Measurements from ENCODE around the gene VCL. TPM values are rescaled to one million over a fixed set of nuclear protein-coding genes. Genes with fewer than 3 reads are reported as not detected.

VCL gene
- polyA plus RNA-seq, 2 donors: 25.0 to 41.4 TPM

DNA sequence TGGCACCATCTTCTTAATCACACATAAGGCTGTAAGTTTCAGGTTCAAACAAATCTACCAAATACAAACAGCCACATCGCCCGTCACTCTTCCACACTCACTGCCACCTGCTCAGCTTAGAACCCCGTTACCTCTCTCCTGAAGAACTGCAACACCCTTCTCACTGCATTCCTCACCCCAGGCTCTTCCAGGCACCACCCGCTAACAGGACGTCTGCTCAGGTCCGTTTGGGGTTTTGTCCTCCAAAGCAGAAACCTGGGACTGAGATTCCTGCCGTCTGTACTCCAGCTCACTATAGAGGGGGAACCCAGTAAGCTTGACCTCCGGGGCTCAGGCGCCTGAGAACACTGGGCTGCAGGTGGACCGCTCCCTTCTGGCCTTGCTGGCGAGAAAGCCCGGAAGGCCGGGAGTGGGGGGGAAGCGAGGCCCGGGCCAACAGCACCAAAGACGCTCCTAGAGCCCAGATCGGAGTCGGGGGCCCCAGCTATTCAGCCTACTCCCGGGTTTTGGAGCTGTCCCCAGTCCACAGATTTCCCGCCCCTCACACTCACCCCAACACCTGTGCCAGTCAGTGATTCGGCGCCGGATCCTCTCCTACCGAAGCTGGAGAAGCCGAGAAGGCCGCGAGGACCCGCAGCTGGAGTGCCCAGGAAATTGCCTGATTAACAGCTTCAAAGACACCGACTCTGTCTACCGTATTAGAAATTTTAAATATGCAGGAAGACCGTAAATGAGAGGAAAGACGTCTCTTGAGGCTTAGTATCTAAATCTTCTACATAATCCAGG, 152.5 kb downstream of the VCL start, which contains the start of gene AP3M1:
Gene AP3M1 (minus strand): TSS at position 625 of the 786 bp plus-strand sequence. CDS start 12,449 bp downstream, outside the sequence.
- Histone ChIP-seq H3K27ac (ENCODE audit: low read depth in 2 of 2, low read length in 1 of 2) (peak within 1 kb of the TSS; percentile 78 to 92), H3K4me1 (ENCODE audit: control insufficient read depth in 2 of 2, insufficient read depth in 2 of 2, low read length in 1 of 2) (no peaks in the 10 kb centered on the region), H3K9me3 (ENCODE audit: control insufficient read depth in 2 of 2, insufficient read depth in 1 of 2, low read depth in 1 of 2, low read length in 1 of 2) (peaks cover 0 to 5% of the 10 kb centered on the region in 2 donors), H3K27me3 (ENCODE audit: control insufficient read depth in 1 of 2, insufficient read depth in 2 of 2, low read length in 2 of 2) (no peaks in the 10 kb centered on the region), H3K36me3 (ENCODE audit: control insufficient read depth in 2 of 2, insufficient read depth in 2 of 2, low read length in 1 of 2) (no peaks in the 10 kb centered on the region), H3K4me3 (ENCODE audit: low read depth in 1 of 2, low read length in 2 of 2) (peak within 1 kb of the TSS; percentile 89 to 100)
- WGBS, 2 donors: 0% methylated on average over 32 of the region's 32 CpGs

DNA sequence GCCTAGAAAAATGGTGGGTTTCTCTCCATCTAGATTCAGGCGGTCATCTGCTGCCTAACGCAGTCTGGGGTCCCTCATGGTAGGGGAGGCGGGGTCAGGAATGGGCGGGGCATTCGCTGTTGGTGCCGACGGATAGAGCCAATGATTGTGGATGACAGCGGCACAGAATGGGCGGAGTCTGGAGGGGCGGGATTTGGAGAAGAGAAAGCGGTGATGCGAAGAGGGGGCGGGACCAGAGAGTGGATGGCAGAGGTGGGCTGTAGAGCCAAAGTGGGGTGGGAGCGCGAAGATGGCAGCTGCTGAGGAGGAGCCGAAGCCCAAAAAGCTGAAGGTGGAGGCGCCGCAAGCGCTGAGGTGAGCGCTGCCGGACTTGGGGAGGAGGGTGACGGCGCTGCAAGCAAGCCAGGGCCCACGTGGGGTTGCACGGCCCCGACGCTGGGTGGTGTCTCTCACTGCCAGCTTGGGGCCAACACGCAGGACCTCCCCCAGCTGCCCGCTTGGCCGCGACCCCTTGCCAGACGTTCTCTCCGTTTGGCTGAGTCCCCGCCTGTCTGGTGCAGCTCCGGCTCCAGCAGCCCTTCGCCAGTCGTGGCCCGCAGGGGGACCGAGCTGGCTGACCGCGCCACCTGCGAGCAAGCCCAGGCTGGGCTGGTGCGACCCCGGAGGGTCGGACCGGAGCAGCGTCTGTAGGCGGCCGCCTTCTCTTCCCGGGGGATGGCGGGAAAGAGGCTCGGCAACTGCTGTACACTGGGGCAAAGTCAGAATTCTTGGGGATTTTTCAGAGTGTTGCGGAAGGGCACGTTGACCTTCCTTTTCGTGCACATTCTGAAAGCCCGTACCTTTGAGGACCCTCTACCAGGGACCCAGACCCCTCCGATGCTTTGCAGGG, 153.3 kb downstream of the VCL start, which contains the start of gene ADK:
Gene ADK (plus strand): TSS at position 232 of the 889 bp plus-strand sequence. CDS start 58 bp downstream, at position 290.
- no peaks in the 10 kb centered on the region for H3K27me3 ChIP-seq (ENCODE audit: control insufficient read depth in 1 of 2, insufficient read depth in 2 of 2, low read length in 2 of 2)
- no peaks in the 10 kb centered on the region for H3K36me3 ChIP-seq (ENCODE audit: control insufficient read depth in 2 of 2, insufficient read depth in 2 of 2, low read length in 1 of 2)
- H3K4me1 ChIP-seq (ENCODE audit: control insufficient read depth in 2 of 2, insufficient read depth in 2 of 2, low read length in 1 of 2): no peaks in the 10 kb centered on the region
- WGBS, 2 donors: 0 to 1% methylated on average over 51 to 57 of the region's 57 CpGs
- peaks cover 0 to 5% of the 10 kb centered on the region in 2 donors for H3K9me3 ChIP-seq (ENCODE audit: control insufficient read depth in 2 of 2, insufficient read depth in 1 of 2, low read depth in 1 of 2, low read length in 1 of 2)
- peak within 1 kb of the TSS; percentile 78 to 92 for H3K27ac ChIP-seq (ENCODE audit: low read depth in 2 of 2, low read length in 1 of 2)
- H3K4me3 ChIP-seq (ENCODE audit: low read depth in 1 of 2, low read length in 2 of 2): peak within 1 kb of the TSS; percentile 89 to 100

DNA sequence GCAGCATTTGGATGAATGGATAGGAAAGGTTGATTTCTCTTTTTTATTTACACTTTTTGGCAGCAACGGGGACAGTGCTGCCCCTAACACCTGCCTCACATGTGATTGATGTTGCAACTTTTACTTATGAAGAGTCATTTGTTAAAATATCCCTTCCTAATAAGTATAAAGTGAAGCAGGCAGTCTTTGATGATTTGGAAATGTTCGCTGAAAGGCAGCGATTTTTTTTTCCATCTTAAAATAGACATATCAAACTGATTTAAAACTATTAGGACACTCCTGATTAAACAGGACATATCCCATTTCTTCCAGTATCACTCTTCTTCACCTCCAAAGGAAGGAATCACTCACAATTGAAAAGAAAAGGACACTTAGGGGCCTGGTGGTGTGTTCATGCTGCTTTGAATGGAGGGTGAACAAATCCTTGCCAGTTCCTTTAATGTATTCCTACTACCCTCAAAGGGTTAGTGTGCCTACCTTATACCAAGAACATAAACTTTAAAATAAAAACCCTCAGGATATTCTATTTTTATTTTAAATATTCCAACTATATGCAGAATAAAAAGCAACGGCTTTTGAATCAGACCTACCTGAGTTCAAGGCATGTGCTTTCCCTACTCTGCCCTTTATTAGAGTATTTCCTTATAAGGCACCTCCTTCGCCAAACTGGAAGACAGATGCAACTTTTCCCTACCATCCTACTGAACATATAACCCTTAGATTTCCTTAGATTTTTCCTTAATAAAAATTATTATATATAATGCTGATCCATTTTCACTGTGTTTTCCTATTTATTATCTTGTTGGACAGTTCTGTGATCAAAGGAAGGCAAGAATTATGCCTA, 154.2 kb downstream of the VCL start:
- Histone ChIP-seq H3K4me1 (ENCODE audit: control insufficient read depth in 2 of 2, insufficient read depth in 2 of 2, low read length in 1 of 2) (no peaks in the 10 kb centered on the region), H3K27ac (ENCODE audit: low read depth in 2 of 2, low read length in 1 of 2) (peak overlapping the region; percentile 78 to 92), H3K4me3 (ENCODE audit: low read depth in 1 of 2, low read length in 2 of 2) (peak overlapping the region; percentile 89 to 100), H3K27me3 (ENCODE audit: control insufficient read depth in 1 of 2, insufficient read depth in 2 of 2, low read length in 2 of 2) (no peaks in the 10 kb centered on the region), H3K36me3 (ENCODE audit: control insufficient read depth in 2 of 2, insufficient read depth in 2 of 2, low read length in 1 of 2) (no peaks in the 10 kb centered on the region), H3K9me3 (ENCODE audit: control insufficient read depth in 2 of 2, insufficient read depth in 1 of 2, low read depth in 1 of 2, low read length in 1 of 2) (peaks cover 0 to 5% of the 10 kb centered on the region in 2 donors)
- WGBS, 2 donors: 13 to 15% methylated on average over 5 of the region's 5 CpGs

DNA sequence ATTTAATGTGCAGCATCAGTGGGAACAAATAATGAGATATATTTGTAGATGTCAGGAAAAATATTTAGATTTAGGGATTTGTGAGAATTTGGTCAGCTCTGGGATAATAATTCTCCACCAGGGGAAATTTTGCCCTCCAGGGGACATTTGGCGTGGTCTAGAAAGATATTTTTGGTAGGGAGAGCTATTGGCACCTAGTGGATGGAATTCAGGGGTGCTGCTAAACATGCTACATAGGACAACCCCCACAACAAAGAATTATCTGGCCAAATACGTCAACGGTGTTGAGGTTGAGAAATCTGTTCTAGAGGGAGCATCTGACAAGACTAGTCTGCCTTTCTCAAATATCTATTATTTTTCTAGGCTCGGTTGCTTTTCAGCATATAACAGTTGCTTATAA, 155.2 kb downstream of the VCL start:
- H3K4me3 ChIP-seq (ENCODE audit: low read depth in 1 of 2, low read length in 2 of 2): no peak overlapping the region
- H3K27ac ChIP-seq (ENCODE audit: low read depth in 2 of 2, low read length in 1 of 2): no peak overlapping the region
- no peaks in the 10 kb centered on the region for H3K27me3 ChIP-seq (ENCODE audit: control insufficient read depth in 1 of 2, insufficient read depth in 2 of 2, low read length in 2 of 2)
- WGBS, 2 donors: 36 to 38% methylated on average over 4 of the region's 4 CpGs
- H3K9me3 ChIP-seq (ENCODE audit: control insufficient read depth in 2 of 2, insufficient read depth in 1 of 2, low read depth in 1 of 2, low read length in 1 of 2): peaks cover 0 to 5% of the 10 kb centered on the region in 2 donors
- H3K4me1 ChIP-seq (ENCODE audit: control insufficient read depth in 2 of 2, insufficient read depth in 2 of 2, low read length in 1 of 2): no peaks in the 10 kb centered on the region
- no peaks in the 10 kb centered on the region for H3K36me3 ChIP-seq (ENCODE audit: control insufficient read depth in 2 of 2, insufficient read depth in 2 of 2, low read length in 1 of 2)

DNA sequence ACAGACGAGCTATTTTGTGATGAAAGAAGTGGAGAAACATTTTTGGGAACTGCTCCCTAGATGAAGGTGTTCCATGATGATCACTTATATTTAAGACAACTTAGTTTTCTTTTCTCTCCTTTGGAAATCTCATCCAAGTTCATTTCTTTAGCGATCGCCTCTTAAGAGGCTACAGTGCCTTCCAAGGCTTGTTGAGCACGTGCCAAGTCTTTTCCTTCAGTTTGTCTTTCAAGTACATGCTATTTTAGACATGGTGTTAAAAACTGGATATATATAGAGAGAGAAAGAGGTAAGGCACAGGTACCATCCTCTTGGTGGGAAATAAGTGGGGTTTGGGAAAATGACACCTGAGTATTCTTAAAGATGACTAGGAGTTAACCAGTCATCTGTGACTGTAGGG, 155.8 kb downstream of the VCL start:
- 51 to 53% methylated on average over 4 of the region's 4 CpGs for WGBS, 2 donors
- peaks cover 0 to 5% of the 10 kb centered on the region in 2 donors for H3K9me3 ChIP-seq (ENCODE audit: control insufficient read depth in 2 of 2, insufficient read depth in 1 of 2, low read depth in 1 of 2, low read length in 1 of 2)
- H3K4me1 ChIP-seq (ENCODE audit: control insufficient read depth in 2 of 2, insufficient read depth in 2 of 2, low read length in 1 of 2): no peaks in the 10 kb centered on the region
- no peaks in the 10 kb centered on the region for H3K27me3 ChIP-seq (ENCODE audit: control insufficient read depth in 1 of 2, insufficient read depth in 2 of 2, low read length in 2 of 2)
- H3K36me3 ChIP-seq (ENCODE audit: control insufficient read depth in 2 of 2, insufficient read depth in 2 of 2, low read length in 1 of 2): no peaks in the 10 kb centered on the region
- no peak overlapping the region for H3K27ac ChIP-seq (ENCODE audit: low read depth in 2 of 2, low read length in 1 of 2)
- no peak overlapping the region for H3K4me3 ChIP-seq (ENCODE audit: low read depth in 1 of 2, low read length in 2 of 2)

DNA sequence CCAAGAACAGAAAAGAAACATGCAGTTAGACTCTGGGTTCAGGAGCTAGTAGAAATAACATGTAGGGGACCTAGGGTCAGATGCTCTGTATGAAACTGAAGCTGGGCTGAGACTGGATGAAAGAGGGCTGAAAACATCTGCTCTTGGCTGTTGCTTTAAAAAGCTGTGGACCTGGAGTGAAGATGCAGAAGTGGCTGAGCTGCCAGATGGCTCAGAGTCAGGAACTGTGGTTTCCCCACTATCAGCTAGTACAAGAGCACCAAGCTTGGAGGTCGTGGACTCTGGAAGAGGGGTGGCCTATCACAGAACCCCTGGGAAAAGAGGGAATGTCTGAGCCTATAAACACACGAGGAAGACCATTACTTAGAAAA, 159.0 kb downstream of the VCL start:
- H3K4me1 ChIP-seq (ENCODE audit: control insufficient read depth in 2 of 2, insufficient read depth in 2 of 2, low read length in 1 of 2): peaks cover 2 to 3% of the 10 kb centered on the region in 2 donors
- H3K27me3 ChIP-seq (ENCODE audit: control insufficient read depth in 1 of 2, insufficient read depth in 2 of 2, low read length in 2 of 2): no peaks in the 10 kb centered on the region
- no peak overlapping the region for H3K4me3 ChIP-seq (ENCODE audit: low read depth in 1 of 2, low read length in 2 of 2)
- H3K27ac ChIP-seq (ENCODE audit: low read depth in 2 of 2, low read length in 1 of 2): no peak overlapping the region
- H3K36me3 ChIP-seq (ENCODE audit: control insufficient read depth in 2 of 2, insufficient read depth in 2 of 2, low read length in 1 of 2): no peaks in the 10 kb centered on the region
- H3K9me3 ChIP-seq (ENCODE audit: control insufficient read depth in 2 of 2, insufficient read depth in 1 of 2, low read depth in 1 of 2, low read length in 1 of 2): no peaks in the 10 kb centered on the region
- WGBS, 2 donors: 49 to 55% methylated on average over 2 of the region's 2 CpGs

DNA sequence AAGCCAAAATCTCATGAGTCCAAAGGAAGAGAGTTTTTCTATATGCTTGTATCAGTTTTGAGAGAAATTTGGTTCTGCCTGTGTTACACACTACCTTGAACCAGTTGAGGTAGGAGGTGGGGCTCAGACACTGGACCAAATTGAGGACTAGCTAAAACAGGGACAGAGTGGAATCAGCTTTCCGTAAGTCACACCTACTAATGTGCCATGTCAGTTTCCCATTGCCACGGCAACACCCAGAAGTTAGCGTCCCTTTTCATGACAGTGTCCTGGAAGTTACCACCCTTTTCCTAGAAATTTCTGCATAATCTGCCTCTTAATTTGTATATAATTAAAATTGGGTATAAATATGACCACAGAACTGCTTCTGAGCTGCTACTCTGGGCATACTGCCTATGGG, 162.1 kb downstream of the VCL start:
- Histone ChIP-seq H3K27ac (ENCODE audit: low read depth in 2 of 2, low read length in 1 of 2) (no peak overlapping the region), H3K9me3 (ENCODE audit: control insufficient read depth in 2 of 2, insufficient read depth in 1 of 2, low read depth in 1 of 2, low read length in 1 of 2) (no peaks in the 10 kb centered on the region), H3K36me3 (ENCODE audit: control insufficient read depth in 2 of 2, insufficient read depth in 2 of 2, low read length in 1 of 2) (no peaks in the 10 kb centered on the region), H3K27me3 (ENCODE audit: control insufficient read depth in 1 of 2, insufficient read depth in 2 of 2, low read length in 2 of 2) (no peaks in the 10 kb centered on the region), H3K4me3 (ENCODE audit: low read depth in 1 of 2, low read length in 2 of 2) (no peak overlapping the region), H3K4me1 (ENCODE audit: control insufficient read depth in 2 of 2, insufficient read depth in 2 of 2, low read length in 1 of 2) (peaks cover 2 to 3% of the 10 kb centered on the region in 2 donors)
- 97 to 98% methylated on average over 3 of the region's 3 CpGs for WGBS, 2 donors

DNA sequence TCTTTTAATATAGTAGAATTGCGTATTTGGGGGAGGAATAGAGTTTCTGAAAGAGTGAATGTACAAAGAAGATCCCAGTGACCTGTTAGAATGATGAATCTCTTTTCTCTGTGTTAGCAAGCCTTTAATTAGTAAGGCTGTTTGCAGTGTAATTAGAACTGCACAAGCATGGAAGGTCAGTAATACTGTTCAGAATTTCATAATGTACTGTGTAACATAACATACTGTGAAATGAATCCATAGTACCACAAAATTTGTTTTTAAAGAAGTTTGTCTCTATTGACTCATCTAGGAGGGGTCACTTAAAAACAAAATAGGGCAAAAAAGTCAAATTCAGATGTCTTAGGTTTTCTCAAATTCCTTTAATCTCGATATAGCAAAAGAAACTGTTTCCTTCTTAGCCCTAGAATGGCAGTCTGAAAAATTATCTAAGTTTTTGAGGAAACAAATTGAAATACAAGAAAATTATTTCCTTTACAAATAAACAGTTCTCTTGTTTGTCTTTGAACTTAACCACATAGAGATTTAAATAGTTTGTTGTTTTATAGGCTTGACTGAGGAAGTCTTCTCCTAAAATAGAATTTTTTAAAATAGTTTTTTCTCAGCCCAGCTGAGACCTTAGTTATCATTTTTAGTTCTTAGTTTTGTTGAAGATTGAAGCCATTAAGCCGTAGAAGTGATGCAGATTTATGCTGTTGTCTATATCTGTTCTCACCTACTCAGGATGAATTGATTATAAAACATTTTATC, 165.6 kb downstream of the VCL start:
- no peak overlapping the region for H3K27ac ChIP-seq (ENCODE audit: low read depth in 2 of 2, low read length in 1 of 2)
- H3K4me1 ChIP-seq (ENCODE audit: control insufficient read depth in 2 of 2, insufficient read depth in 2 of 2, low read length in 1 of 2): peaks cover 2 to 3% of the 10 kb centered on the region in 2 donors
- H3K4me3 ChIP-seq (ENCODE audit: low read depth in 1 of 2, low read length in 2 of 2): no peak overlapping the region
- WGBS, 2 donors: 75 to 80% methylated on average over 3 of the region's 3 CpGs
- H3K9me3 ChIP-seq (ENCODE audit: control insufficient read depth in 2 of 2, insufficient read depth in 1 of 2, low read depth in 1 of 2, low read length in 1 of 2): no peaks in the 10 kb centered on the region
- no peaks in the 10 kb centered on the region for H3K36me3 ChIP-seq (ENCODE audit: control insufficient read depth in 2 of 2, insufficient read depth in 2 of 2, low read length in 1 of 2)
- no peaks in the 10 kb centered on the region for H3K27me3 ChIP-seq (ENCODE audit: control insufficient read depth in 1 of 2, insufficient read depth in 2 of 2, low read length in 2 of 2)
